Measurements from ENCODE around the gene RORC. TPM values are rescaled to one million over a fixed set of nuclear protein-coding genes. Genes with fewer than 3 reads are reported as not detected.
"Not testable (repeated sequence)": the region's sequence is repeated elsewhere in the genome, so short reads cannot be mapped to it uniquely, and the experiment has no call there.

The RORC gene
- total and polyA plus RNA-seq, 2 experiments from 2014 or later: not detected

GRCh38 chr1:151790940-151791651 lies 40.5 kb downstream of the RORC start:
- TF ChIP-seq, protein P1, sequence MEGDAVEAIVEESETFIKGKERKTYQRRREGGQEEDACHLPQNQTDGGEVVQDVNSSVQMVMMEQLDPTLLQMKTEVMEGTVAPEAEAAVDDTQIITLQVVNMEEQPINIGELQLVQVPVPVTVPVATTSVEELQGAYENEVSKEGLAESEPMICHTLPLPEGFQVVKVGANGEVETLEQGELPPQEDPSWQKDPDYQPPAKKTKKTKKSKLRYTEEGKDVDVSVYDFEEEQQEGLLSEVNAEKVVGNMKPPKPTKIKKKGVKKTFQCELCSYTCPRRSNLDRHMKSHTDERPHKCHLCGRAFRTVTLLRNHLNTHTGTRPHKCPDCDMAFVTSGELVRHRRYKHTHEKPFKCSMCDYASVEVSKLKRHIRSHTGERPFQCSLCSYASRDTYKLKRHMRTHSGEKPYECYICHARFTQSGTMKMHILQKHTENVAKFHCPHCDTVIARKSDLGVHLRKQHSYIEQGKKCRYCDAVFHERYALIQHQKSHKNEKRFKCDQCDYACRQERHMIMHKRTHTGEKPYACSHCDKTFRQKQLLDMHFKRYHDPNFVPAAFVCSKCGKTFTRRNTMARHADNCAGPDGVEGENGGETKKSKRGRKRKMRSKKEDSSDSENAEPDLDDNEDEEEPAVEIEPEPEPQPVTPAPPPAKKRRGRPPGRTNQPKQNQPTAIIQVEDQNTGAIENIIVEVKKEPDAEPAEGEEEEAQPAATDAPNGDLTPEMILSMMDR (IDR thresholded peaks at IDR 0.05; ENCODE audit: low read depth, low read length): no peak
- H3K4me1 ChIP-seq (ENCODE audit: low read depth): no peaks in the 10 kb centered on the region
- H3K36me3 ChIP-seq: no peaks in the 10 kb centered on the region
- H3K27ac ChIP-seq: no peak overlapping the region
- H3K27me3 ChIP-seq: peaks cover 9% of the 10 kb centered on the region
- peak in 1 of 2 donors; percentile 40 for DNase-seq (ENCODE audit: low read depth in 1 of 2, low spot score in 1 of 2)
- no peaks in the 10 kb centered on the region for H3K9me3 ChIP-seq (ENCODE audit: low read depth)
- peak overlapping the region; percentile 48 for H3K4me3 ChIP-seq

DNA sequence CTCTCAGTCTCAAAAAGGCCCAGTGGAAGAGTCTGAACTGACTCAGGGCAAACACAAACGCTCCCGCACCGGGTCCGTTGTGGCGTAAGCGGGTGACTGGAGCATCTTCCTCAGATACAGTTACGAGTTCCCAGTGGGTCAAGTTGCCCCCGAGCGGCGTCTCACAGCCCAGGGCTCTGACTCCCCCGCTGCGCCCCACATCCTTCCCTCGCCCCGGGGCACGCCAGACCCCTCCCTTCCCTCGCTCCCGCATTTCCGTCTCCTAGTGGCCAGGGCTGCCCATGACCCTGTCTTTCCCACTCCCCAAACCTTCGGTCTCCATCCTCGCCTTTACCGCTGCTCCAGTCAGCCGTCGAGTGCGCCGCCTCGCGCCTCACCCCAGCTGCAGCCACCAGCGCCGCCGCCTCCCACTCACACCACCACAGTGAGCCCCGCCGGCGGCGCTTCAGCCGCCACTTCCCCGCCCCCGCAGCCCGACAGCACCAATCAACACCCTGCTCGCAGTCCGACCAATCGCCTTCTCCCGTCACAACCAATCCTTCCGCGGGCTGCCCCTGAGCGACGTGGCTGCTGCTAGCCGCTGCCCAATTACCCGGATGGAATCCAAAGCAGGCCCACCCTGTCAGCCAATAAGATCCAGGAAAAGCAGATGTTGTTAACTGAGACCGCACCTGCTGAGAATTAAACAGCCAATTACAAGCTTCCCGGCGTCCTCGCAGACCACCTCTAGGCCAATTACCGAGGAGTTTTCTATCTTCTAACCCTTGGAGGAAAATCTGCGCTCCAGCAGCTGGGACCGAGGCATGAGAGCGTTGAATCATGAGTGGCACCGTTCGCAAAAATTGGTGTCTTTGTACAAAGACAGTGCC lies 41.3 kb downstream of the RORC start, which contains the start of gene TDRKH:
Gene TDRKH, minus strand, starts transcription at position 430 of the 869 bp plus-strand sequence. CDS start 7,478 bp downstream, outside the sequence.
- no peaks in the 10 kb centered on the region for H3K36me3 ChIP-seq
- H3K9me3 ChIP-seq (ENCODE audit: low read depth): no peaks in the 10 kb centered on the region
- no peaks in the 10 kb centered on the region for H3K4me1 ChIP-seq (ENCODE audit: low read depth)
- peak within 1 kb of the TSS; percentile 48 for H3K4me3 ChIP-seq
- no peak within 1 kb of the TSS for H3K27ac ChIP-seq
- TF ChIP-seq, protein P1 (IDR thresholded peaks at IDR 0.05; ENCODE audit: low read depth, low read length): no peak
- peaks cover 10% of the 10 kb centered on the region for H3K27me3 ChIP-seq
- DNase-seq (ENCODE audit: low read depth in 1 of 2, low spot score in 1 of 2): peak; percentile 98 to 100

GRCh38 chr1:151787689-151788088 lies 43.9 kb downstream of the RORC start:
- Histone ChIP-seq H3K9me3 (ENCODE audit: low read depth) (no peaks in the 10 kb centered on the region), H3K4me3 (no peak overlapping the region), H3K36me3 (no peaks in the 10 kb centered on the region), H3K27ac (no peak overlapping the region), H3K27me3 (peaks cover 12% of the 10 kb centered on the region), H3K4me1 (ENCODE audit: low read depth) (no peaks in the 10 kb centered on the region)
- DNase-seq (ENCODE audit: low read depth in 1 of 2, low spot score in 1 of 2): no peak
- TF ChIP-seq, protein P1 (IDR thresholded peaks at IDR 0.05; ENCODE audit: low read depth, low read length): no peak

DNA sequence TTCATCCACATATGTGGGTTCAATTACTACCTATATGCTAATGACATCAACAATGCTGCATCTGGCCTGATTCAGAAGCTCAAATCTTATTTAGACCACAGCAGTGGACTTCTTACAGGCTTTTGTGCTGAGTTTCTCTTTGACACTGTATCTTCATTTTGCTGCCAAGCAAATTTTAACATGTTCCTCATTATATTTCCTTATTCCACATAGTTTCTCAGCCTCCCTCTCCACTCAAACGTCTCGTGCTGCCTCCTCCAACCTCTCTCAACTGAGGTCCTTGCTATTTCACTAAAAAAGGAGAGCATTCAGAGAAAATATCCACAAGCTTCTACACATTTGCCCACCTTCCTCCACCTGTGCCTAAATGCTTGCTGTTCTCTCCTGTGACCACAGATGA lies 47.8 kb downstream of the RORC start:
- no peaks in the 10 kb centered on the region for H3K9me3 ChIP-seq (ENCODE audit: low read depth)
- H3K27me3 ChIP-seq: peaks cover 4% of the 10 kb centered on the region
- DNase-seq (ENCODE audit: low read depth in 1 of 2, low spot score in 1 of 2): no peak
- H3K27ac ChIP-seq: no peak overlapping the region
- no peak overlapping the region for H3K4me3 ChIP-seq
- H3K36me3 ChIP-seq: peaks cover 2% of the 10 kb centered on the region
- no peaks in the 10 kb centered on the region for H3K4me1 ChIP-seq (ENCODE audit: low read depth)
- TF ChIP-seq, protein P1 (IDR thresholded peaks at IDR 0.05; ENCODE audit: low read depth, low read length): no peak

DNA sequence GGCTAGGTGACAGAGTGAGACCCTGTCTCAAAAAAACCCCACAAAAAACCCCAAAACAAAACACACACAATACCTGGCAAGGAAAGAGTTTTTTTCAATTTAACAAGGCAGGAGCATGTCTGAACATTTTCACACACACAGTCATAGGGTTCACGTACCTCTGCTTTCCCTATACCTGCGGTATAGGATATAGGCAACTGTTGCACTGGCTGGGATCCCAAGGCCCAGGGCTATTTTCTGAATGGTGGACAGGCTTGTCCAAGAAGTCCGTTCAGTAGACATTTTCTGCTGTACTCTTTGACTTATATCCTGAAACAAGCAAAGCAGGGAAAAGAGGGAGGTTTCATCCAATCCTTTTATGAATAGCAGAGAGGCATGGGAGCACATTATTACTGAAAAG lies 48.9 kb downstream of the RORC start:
- Histone ChIP-seq H3K27ac (no peak overlapping the region), H3K4me3 (no peak overlapping the region), H3K36me3 (peaks cover 2% of the 10 kb centered on the region), H3K27me3 (peaks cover 4% of the 10 kb centered on the region), H3K9me3 (ENCODE audit: low read depth) (no peaks in the 10 kb centered on the region), H3K4me1 (ENCODE audit: low read depth) (no peaks in the 10 kb centered on the region)
- DNase-seq (ENCODE audit: low read depth in 1 of 2, low spot score in 1 of 2): no peak
- TF ChIP-seq, protein P1 (IDR thresholded peaks at IDR 0.05; ENCODE audit: low read depth, low read length): no peak

DNA sequence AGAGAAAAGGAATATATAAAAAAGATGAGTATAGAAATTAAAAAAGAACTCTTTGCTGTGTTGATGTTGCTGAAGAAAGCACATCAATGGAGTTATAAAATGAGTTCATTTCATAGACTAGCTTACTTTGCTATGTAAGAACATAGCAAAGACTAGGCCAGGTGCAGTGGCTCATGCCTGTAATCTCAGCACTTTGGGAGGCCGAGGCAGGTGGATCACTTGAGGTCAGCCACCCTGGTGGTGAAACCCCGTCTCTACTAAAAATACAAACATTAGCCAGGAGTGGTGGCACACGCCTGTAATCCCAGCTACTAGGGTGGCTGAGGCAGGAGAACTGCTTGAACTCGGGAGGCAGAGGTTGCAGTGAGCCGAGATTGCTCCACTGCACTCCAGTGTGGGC lies 49.6 kb downstream of the RORC start:
- H3K4me1 ChIP-seq (ENCODE audit: low read depth): not testable (repeated sequence)

GRCh38 chr1:151780736-151781135 lies 50.9 kb downstream of the RORC start:
- H3K36me3 ChIP-seq; H3K4me3 ChIP-seq; H3K4me1 ChIP-seq (ENCODE audit: low read depth); H3K27me3 ChIP-seq; H3K27ac ChIP-seq; H3K9me3 ChIP-seq (ENCODE audit: low read depth); DNase-seq (ENCODE audit: low read depth in 1 of 2, low spot score in 1 of 2): not testable (repeated sequence)

More for the DNA sequence above, 49.6 kb downstream of the RORC start:
- H3K36me3 ChIP-seq; H3K4me3 ChIP-seq; H3K9me3 ChIP-seq (ENCODE audit: low read depth); H3K27ac ChIP-seq; DNase-seq (ENCODE audit: low read depth in 1 of 2, low spot score in 1 of 2); H3K27me3 ChIP-seq: not testable (repeated sequence)
